Hematopoietic multipotent progenitor cell (in vitro differentiated cells): ENCODE data around the gene BRD8. TPM values are rescaled to one million over a fixed set of nuclear protein-coding genes. Genes with fewer than 3 reads are reported as not detected.

Experiments used
- DNase-seq, 3 donors: peaks; one replicate each; pipeline ENCODE4 v3.0.0-alpha.2; 2011 to 2015; ENCODE audit warnings: low read depth in 2 of 3, low spot score in 2 of 3
- small RNA-seq: library from RNA; depleted of rRNA; stranded (forward); fragments of <200 nt; gene quantifications from one replicate; pipeline ENCODE3, GENCODE V24; 2012
- total RNA-seq: library from RNA; depleted of rRNA; stranded (reverse); fragments of >200 nt; gene quantifications from one replicate; pipeline ENCODE4 v1.2.3, GENCODE V29; 2012

BRD8 gene
- total RNA-seq, 1 donor = 31.5 TPM

- DNase-seq = no peak
Observed at GRCh38 chr5:138103319-138103637, 75.2 kb downstream of the BRD8 start.

- DNase-seq = no peak
Observed at GRCh38 chr5:138102454-138103318, 75.7 kb downstream of the BRD8 start.

- no peak for DNase-seq
Observed at GRCh38 chr5:138096997-138097828, 81.2 kb downstream of the BRD8 start.

DNA sequence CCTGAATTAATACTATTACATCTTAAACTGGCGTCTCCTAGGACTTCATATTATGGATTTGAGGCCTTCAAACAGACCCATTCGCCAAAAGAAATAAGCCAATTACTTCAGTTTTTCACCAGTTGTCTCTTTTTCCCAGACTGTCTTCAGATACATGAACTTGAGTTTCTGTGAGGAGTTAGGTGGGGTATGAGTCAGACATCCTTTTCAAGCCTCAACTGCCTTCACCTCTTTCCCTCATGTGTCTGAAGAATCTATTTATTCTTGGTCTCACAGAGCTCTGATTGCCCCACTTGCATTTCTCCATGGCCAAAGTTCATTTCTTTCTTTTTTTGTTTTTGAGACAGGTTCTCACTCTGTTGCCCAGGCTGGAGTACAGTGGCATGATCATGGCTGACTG lies 82.1 kb downstream of the BRD8 start:
- no peak for DNase-seq

DNA sequence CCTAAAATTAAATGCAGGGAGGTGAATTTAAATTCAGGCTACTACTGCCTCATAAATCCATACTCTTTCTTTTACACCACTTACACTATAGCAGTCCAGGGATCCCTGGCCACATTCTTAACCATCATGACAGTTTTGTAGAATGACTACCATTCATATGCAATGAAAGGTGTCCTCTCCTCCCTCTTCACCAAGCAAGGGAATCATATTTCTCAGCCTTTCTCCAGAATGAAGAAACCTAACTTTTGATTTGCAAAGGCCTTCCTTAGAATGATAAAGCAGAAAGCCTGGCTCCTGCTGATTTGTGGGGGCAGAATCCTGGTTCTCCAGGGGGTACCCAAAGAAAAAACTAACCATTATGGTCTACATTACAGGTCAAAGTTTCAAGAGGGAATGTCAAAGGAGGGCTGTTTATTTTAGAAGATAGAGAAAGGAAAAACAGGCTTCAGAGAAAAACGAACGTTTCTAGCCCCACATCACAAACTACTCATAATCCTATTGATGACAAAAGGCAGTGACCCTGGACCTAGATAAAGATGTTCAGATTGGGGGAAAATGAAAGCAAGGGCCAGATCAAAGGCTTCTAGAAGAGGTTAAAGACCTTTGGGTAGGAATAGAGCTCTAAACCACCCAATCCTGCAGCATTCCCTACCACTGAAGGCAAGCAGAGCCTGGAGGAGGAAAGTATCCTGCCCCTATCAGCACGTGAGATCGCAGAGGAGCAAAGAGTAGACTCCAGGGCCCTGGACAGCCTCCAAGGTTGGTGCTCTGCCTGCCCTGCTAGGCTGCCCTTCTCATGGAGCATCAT lies 83.1 kb downstream of the BRD8 start:
- no peak for DNase-seq

DNA sequence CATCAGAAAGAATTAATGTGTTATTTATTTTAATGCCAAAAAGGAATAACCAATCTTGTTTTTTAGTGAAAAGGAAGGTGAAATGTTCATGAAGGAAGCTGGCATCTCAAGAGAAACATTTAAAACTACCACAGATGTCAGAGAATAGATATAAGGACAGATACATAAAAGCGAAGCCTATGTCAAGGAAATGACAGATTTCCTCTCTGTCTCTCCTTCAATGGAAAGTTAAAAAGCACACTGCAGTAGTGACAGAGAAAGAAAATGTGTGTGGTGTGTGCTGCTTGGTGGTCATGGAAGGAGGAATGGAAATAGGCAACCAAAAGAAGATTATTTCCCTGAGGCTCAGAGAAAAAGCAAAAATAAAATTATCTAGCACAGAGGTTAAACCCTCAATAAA lies 85.4 kb downstream of the BRD8 start:
- DNase-seq = peak in 1 of 3 donors; percentile 30

- no peak for DNase-seq
Observed at GRCh38 chr5:138092301-138092700, 86.1 kb downstream of the BRD8 start.

GRCh38 chr5:138091685-138092084 lies 86.7 kb downstream of the BRD8 start:
- DNase-seq = no peak

Small RNAs within 50 kb of the gene (small RNA-seq; reads per million reads assigned to genes)
- gene RNU6-460P = not detected
- not detected for gene RNU6-888P

Other genes with a start within 250 kb of the BRD8 start
- gene FAM13B, start 145.6 kb downstream of the BRD8 start, total RNA-seq = 25.6 TPM
- 1.1 TPM for gene WNT8A, start 94.6 kb downstream of the BRD8 start, total RNA-seq
- 0.27 TPM for gene NME5, start 39.2 kb downstream of the BRD8 start, total RNA-seq
- 2.4 TPM for gene KIF20A, start 482 bp upstream of the BRD8 start, total RNA-seq
- 18.9 TPM for gene CDC23, start 34.7 kb upstream of the BRD8 start, total RNA-seq
- 0.27 TPM for gene GFRA3, start 96.0 kb upstream of the BRD8 start, total RNA-seq
- 0.81 TPM for gene CDC25C, start 153.2 kb upstream of the BRD8 start, total RNA-seq
- gene FAM53C, start 159.6 kb upstream of the BRD8 start, total RNA-seq = 69.7 TPM
- 50.9 TPM for gene KDM3B, start 174.1 kb upstream of the BRD8 start, total RNA-seq